Bronchial epithelial cell (primary cell): Measurements from ENCODE around the gene STK32C. TPM values are rescaled to one million over a fixed set of nuclear protein-coding genes. Genes with fewer than 3 reads are reported as not detected.

Experiments used
- DNase-seq: peaks from one replicate; pipeline ENCODE4 v3.0.0-alpha.2; 2010; ENCODE audit warnings: low read depth
- FAIRE-seq: peaks from 2 replicates; lab custom pipeline; 2011; peaks lifted over from hg19 to GRCh38; lab: Jason Lieb, UNC
- H3K27me3 ChIP-seq: 2 replicates; pipeline ENCODE4 v1.5.1; 2011; ENCODE audit warnings: low read length; ENCODE audit not compliant: control insufficient read depth, insufficient read depth
- H3K36me3 ChIP-seq: 2 replicates; pipeline ENCODE4 v1.5.1; 2011; ENCODE audit warnings: low read length; ENCODE audit not compliant: control insufficient read depth, insufficient read depth
- H3K4me3 ChIP-seq: 2 replicates; pipeline ENCODE4 v1.5.1; 2011; ENCODE audit warnings: mild to moderate bottlenecking, low read depth, low read length, control low read depth
- CTCF ChIP-seq: IDR thresholded peaks from 2 replicates; pipeline ENCODE4 v1.5.1; 2011; ENCODE audit warnings: mild to moderate bottlenecking, moderate library complexity, low read length, control low read depth, inconsistent platforms; ENCODE audit not compliant: insufficient read depth, severe bottlenecking
- total RNA-seq: library from RNA; depleted of rRNA; stranded (reverse); fragments of >200 nt; gene quantifications from 2 replicates; pipeline ENCODE4 v1.2.1, GENCODE V29; 2014

The STK32C gene
- total RNA-seq, 1 donor from 2014 or later: 9.7 TPM

- no peak for TF ChIP-seq CTCF
- Histone ChIP-seq H3K27me3 (no peaks in the 10 kb centered on the region), H3K36me3 (no peaks in the 10 kb centered on the region), H3K4me3 (no peak overlapping the region)
- FAIRE-seq: no peak
- DNase-seq: no peak
Observed at GRCh38 chr10:132304756-132305509, 2.8 kb downstream of the STK32C start.

- no peak for FAIRE-seq
- no peaks in the 10 kb centered on the region for H3K27me3 ChIP-seq
- DNase-seq: no peak
- TF ChIP-seq CTCF: no peak
- no peaks in the 10 kb centered on the region for H3K36me3 ChIP-seq
- H3K4me3 ChIP-seq: no peak overlapping the region
Observed at GRCh38 chr10:132303361-132304115, 4.2 kb downstream of the STK32C start.

- no peak for DNase-seq
- no peak for FAIRE-seq
- no peaks in the 10 kb centered on the region for H3K36me3 ChIP-seq
- no peak overlapping the region for H3K4me3 ChIP-seq
- H3K27me3 ChIP-seq: no peaks in the 10 kb centered on the region
- TF ChIP-seq CTCF: no peak
Observed at GRCh38 chr10:132302421-132303310, 5.1 kb downstream of the STK32C start.

GRCh38 chr10:132301371-132302330, 6.1 kb downstream of the STK32C start:
- DNase-seq (no peak), FAIRE-seq (no peak)
- TF ChIP-seq CTCF: no peak
- no peaks in the 10 kb centered on the region for H3K36me3 ChIP-seq
- H3K4me3 ChIP-seq: no peak overlapping the region
- no peaks in the 10 kb centered on the region for H3K27me3 ChIP-seq

GRCh38 chr10:132300582-132300981, 7.2 kb downstream of the STK32C start:
- TF ChIP-seq CTCF: no peak
- FAIRE-seq (no peak), DNase-seq (no peak)
- Histone ChIP-seq H3K4me3 (no peak overlapping the region), H3K27me3 (no peaks in the 10 kb centered on the region), H3K36me3 (no peaks in the 10 kb centered on the region)
